NCI-H524 (cell line): ENCODE data around the gene CARNS1.
A peak's percentile ranks its signal among the peaks of the same experiment; 100 is the strongest.

Experiments used
- DNase-seq, 2 experiments: peaks; one replicate each; lab custom pipeline; 2025; lab: John Stamatoyannopoulos, UW

CARNS1 gene

DNA sequence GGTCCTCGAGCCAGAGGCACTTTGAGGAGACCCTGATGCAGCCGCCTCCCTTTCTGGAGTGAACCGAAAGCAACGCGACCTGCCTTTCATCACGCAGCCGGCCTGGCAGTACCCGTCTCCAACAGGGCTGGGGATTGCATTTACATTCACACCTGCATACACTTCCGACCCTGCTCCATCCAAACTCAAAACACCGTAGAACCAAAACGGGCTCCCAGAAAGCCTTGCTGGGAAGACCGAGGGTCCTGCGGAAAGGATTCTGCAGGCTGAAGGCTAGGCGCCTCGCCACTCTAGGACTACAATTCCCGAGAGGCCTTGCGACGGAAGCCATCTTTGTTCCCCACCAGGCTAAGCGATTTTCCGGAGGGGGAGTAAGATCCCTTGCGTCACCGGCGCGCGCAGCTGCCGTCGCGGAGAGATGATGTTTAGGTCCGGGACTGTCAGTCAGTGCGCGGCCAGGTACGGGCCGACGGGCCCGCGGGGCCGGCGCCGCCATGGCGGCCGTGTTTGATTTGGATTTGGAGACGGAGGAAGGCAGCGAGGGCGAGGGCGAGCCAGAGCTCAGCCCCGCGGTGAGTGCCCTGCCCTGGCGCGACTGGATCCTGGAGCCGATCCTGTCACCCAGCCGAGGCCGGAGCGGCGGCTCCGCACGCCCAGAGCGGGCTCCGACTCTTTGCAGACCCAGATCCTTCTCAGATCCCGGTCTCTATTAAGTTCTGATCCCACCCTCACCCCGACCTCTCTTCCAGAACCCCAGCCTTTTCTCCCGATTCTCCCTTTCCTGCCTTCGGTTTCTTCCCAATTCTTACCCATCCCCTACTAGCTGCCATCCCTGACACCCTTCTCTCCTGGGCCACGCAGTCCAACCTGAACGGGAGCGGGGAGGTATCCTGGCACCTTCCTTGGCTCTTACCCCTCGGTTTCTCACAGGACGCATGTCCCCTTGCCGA lies 12.8 kb downstream of the CARNS1 start, which contains the start of gene RPS6KB2:
Gene RPS6KB2, plus strand, starts transcription at position 443 of the 950 bp plus-strand sequence. Its CDS starts 52 bp downstream, at position 495.
- peak; percentile 90 to 97 for DNase-seq

DNA sequence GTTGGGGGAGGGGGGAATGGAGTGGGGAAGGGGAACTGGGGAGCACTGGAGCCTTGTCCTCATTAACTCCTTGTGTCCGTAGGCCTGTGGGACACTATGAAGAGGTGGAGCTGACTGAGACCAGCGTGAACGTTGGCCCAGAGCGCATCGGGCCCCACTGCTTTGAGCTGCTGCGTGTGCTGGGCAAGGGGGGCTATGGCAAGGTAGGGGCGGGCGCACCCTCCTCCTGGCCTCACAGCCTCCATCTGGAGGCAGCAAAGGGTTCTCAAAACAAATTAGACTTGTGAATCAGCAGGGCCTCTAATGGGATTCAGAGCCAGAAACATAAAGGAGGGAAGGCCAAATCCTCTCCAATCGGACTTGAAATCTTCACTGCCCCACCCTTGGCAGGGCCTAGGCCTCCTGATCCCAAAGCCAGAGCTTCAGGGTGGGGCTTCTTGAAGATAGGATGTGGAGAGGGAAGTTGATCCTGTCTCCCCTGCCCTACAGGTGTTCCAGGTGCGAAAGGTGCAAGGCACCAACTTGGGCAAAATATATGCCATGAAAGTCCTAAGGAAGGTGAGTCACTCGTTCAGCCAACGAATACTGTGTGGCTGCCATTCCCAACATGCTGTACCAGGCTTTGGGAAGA lies 13.7 kb downstream of the CARNS1 start:
- DNase-seq = no peak

DNA sequence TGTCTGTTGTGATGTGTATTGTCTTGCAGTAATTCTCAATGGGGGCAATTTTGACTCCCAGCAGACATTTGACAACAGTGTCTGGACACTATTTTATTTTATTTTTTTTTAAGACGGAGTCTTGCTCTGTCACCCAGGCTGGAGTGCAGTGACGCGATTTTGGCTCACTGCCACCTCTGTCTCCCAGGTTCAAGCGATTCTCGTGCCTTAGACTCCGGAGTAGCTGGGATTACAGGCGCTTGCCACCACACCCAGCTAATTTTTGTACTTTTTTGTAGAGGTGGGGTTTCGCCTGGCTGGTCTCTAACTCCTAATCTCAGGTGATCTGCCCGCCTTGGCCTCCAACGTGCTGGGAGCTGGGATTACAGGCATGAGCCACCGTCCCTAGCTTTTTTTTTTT lies 14.2 kb downstream of the CARNS1 start:
- DNase-seq = no peak

DNA sequence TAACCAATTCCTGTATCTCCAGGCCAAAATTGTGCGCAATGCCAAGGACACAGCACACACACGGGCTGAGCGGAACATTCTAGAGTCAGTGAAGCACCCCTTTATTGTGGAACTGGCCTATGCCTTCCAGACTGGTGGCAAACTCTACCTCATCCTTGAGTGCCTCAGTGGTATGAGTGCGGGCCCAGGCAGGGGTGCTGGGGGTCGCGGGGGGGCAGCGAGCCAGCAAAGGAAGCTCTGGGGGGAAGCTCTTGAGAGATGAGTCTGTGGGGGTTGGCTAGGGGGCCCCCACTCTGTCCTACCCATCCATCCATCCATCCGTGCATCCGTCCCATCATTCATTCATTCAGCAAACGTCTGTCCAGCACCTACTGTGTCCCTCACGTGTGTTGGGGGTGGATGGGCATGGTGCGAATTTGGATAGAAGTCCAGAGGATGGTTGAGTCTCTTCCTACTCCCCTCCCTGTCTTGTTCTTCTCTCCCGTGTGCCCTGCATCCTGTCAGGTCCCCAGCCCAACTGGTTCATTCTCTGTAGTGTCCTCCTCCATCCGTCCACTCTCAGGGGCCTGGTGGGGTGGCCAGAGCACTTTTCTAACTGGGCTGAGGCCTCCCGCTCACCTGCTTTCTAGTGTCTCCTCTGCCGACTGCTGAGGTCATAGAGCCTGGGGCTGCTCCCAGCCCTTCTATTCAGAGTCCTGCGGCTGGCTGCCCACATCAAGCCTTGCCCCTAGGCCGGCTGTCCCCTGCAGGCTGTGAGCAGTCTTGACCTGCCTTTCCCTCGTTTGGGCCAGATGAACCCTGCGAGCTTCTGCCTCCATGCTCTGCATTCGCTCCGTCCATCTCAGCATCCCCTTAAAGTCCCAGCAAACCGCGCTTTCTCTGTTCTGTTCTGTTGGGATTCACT lies 16.1 kb downstream of the CARNS1 start:
- DNase-seq = no peak

DNA sequence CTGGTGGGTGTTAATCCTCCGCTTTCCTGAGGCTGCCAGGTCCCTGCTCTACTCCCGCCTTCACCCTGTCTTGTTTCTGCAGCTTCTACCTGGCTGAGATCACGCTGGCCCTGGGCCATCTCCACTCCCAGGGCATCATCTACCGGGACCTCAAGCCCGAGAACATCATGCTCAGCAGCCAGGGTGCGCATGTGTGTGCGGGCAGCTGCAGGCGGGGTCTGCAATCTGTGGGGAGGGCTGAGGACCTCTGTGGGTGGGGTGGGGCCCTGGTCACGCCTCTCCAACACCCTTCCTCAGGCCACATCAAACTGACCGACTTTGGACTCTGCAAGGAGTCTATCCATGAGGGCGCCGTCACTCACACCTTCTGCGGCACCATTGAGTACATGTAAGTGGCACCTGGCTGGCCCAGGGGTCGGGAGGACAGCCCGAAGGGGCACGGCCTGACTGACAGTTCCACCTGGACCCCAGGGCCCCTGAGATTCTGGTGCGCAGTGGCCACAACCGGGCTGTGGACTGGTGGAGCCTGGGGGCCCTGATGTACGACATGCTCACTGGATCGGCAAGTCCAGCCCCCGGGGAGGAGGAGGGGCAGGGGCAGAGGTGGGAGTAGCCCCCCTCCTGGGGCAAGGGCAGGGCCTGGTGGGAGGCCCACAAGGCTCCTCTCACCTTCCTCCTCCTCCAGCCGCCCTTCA lies 17.3 kb downstream of the CARNS1 start:
- no peak for DNase-seq

DNA sequence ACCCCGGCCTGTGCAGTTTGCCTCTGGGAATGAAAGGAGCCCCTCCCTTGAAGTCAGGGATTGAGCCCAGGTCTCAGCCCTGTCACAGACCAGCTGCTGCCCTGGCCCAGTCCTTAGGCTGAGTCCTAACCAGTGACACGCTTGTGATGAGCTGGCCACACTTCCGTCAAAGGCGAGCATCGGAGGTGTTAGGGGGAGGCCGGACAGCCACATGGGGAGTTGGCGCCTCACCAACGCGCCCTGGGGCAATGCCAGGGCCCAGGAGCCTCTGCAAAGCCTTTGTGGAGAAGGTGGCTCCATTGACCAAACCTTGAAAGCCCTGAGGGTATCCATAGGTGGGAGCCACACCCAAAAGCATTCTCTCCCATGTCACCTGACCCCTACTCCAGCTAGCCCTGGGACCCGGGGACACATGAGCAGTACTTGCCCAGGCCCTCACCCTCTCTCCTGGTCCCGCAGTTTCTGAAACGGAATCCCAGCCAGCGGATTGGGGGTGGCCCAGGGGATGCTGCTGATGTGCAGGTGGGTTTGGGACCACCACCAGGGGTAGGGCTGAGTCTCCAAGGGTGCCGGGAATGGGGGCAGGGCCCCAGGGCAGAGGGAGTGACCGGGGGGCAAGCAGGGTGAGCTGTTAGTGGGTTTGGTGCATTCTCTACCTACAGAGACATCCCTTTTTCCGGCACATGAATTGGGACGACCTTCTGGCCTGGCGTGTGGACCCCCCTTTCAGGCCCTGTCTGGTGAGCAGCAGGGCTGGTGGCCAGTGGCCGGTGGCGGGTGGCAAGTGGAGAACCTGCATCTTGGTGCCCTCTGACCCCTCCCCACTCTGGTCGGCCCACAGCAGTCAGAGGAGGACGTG lies 18.3 kb downstream of the CARNS1 start:
- DNase-seq = no peak

DNA sequence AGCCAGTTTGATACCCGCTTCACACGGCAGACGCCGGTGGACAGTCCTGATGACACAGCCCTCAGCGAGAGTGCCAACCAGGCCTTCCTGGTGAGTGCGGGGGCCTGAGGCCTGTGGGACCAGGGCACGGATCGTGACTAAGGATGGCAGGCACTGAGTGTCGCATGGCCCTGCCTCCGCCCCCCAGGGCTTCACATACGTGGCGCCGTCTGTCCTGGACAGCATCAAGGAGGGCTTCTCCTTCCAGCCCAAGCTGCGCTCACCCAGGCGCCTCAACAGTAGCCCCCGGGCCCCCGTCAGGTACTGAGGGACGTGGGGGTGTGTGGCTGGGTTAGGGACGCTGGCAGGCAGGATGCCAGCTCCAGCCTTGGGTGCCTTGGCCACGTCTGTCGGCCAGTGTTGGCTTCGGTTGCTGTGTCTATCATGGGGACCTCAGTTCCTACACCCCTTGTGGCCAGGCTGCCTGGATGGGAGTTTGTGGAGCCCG lies 19.0 kb downstream of the CARNS1 start:
- no peak for DNase-seq

DNA sequence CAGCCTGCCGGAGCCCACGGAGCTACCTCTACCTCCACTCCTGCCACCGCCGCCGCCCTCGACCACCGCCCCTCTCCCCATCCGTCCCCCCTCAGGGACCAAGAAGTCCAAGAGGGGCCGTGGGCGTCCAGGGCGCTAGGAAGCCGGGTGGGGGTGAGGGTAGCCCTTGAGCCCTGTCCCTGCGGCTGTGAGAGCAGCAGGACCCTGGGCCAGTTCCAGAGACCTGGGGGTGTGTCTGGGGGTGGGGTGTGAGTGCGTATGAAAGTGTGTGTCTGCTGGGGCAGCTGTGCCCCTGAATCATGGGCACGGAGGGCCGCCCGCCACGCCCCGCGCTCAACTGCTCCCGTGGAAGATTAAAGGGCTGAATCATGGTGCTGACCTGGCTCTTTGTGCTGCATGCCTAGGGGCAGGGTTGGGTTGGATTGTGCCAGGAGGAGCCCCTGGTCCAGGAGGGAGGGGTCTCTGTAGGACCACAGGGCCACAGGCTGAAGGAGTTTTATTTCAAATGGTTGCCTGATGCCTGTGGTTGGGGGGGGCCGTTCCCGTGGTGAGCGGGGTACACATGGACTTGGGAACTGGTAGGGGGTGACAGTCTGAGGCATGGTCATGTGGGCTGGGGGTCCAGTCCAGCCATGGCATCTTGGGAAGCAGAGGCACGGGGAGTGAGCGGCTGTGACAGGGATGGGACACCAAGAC lies 19.7 kb downstream of the CARNS1 start:
- no peak for DNase-seq

DNA sequence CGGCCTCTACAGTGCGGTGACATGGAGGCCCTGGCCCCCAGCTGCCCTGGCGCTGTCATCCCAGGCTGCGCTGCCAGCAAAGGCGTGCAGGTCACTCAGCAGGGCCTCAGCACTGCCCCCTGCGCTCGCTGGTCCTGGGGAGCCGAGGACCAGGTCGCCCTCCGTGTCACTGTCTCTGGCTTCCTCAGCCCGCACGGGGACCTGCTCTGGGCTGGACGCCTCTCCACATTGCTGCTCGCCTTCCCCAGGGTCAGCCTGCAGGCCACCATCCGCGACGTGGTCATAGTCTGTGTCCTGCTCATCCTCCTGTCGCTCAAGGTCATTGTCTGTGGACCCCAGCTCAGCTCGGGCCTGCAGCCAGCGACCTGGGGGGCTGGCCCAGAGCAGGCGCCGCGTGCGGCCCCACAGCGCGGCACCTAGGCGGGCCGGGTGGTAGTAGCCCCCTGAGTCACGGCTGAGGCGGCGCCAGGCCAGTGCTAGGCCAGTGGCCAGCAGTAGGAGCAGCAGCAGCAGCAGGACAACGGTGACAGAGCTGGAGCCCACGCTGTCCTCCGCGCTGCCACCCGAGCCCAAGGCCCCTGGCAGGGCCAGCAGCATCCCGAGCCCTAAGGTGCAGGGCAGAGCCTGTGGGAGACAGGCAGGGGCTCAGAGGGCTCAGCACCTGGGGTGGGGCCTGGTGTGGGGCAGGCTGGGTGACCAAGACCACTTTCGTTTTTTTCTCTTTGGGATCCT lies 20.4 kb downstream of the CARNS1 start:
- no peak for DNase-seq

DNA sequence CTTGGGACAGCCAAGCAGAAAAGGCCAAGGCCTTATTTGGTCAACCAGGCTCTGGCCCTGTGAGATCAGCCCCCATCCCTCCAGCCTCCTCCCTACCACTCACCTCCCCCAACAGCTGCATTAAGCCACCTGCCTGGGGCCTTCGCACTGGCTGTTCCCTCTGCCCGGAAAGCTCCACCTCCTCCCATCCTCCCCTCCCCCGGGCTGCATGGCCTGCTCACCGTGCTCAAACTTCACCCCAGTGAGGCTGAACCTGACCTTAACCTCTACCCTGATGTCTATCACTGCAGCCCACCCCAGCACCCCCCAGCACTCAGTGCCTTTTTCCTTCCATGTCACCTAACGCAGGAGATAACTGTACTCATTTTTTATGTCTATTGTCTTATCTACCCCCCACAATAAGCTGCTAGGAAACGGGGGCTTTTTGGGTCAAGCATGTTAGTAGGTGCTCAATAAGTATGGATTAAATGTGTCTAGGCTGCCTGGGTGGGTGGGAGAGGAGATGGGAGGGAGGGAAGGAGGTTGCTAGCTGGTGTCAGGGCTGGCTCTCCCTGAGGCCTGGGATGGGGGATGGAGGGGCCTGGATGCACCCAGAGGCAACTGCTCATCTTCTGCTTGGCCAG lies 21.1 kb downstream of the CARNS1 start:
- no peak for DNase-seq

DNA sequence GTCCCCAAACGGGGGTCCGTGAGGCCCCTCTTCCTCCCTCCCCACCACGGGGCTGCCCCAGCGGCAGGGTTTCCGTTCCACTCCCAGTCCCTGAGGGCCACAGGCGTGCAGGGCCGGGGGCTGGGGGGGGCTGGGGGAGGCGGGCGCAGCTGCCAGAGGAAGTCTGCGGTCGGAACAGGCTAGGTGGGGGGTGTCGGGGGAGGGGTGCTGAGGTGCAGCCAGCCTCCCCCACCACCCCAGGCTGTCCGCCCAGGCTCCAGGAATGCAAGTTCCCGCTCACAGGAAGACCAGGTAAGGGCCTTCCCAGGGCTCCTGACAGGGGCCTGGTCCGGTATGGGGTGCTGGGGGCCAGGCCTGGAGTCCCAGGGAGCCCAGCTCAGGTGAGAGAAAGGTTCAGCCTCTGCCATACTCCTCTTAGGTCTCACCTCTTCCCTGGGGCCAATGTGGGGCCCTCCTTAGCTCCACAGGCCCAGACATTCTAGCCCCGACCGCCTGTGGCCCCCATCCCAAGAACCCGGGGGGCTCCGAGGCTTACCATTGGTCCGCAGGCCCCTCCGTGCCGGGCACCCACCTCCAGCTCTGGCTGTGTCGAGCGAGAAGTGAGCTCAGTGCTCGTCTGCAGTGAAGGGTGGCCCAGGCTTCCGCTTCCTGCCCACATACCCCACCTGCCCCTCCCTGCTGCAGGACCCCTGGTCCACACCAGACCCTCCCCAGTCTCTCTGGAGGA lies 21.8 kb downstream of the CARNS1 start, which contains the start of gene PTPRCAP:
Gene PTPRCAP, minus strand, starts transcription at position 601 of the 727 bp plus-strand sequence. Its CDS starts 63 bp downstream, at position 538.
- no peak for DNase-seq

DNA sequence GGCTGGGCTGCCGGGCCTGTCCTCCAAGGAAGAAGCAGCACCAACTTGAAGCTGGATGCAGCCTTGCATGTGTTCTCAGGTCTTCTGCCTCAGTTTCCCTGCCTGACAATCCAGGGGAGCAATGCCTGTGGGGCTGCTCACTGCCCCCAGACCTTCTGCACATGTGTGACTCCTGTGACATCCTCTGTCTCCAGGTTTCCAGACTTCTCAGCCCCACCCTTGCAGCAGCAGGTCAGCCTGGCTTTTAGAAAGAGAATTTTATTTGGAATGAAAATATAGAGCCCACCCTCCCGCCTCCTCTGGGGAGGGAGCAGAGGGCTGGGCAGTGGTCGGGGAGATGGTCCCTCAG lies 22.3 kb downstream of the CARNS1 start:
- DNase-seq = no peak

DNA sequence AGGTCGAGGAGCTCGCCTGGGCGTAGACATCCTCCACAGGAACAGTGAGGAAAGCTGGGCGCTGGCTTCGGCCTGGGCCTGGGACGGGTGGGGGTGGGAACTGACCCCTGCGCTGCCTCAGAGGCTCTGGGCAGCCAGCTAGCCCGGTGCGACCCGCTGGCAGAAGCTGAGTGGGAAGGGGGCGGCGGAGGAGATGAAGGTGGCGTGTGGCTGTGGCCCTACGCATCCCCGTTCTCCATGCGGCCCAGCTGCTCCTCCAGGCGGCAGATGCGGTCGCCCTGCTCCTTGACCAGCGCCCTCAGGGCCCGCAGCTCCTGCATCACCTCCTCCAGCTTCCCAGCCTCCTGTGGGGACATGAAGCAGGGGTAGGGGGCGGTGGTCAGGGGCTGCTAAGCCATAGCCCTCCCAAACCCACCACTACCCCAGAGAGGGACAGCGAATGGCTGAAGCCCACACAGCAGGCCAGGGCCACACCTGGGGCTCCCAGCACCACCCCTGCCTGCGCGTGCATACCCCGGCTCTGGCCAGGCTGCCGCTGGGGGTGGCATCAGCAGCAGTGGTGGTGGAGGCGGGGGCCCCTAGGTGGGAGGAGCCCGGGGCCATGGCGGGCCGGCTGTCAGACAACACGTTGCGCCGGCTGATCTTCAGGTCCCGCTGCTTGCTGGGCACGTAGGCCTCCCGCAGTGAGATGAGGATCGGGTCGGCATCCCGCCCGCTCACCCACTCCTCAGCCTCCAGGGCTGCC lies 22.9 kb downstream of the CARNS1 start:
- no peak for DNase-seq

DNA sequence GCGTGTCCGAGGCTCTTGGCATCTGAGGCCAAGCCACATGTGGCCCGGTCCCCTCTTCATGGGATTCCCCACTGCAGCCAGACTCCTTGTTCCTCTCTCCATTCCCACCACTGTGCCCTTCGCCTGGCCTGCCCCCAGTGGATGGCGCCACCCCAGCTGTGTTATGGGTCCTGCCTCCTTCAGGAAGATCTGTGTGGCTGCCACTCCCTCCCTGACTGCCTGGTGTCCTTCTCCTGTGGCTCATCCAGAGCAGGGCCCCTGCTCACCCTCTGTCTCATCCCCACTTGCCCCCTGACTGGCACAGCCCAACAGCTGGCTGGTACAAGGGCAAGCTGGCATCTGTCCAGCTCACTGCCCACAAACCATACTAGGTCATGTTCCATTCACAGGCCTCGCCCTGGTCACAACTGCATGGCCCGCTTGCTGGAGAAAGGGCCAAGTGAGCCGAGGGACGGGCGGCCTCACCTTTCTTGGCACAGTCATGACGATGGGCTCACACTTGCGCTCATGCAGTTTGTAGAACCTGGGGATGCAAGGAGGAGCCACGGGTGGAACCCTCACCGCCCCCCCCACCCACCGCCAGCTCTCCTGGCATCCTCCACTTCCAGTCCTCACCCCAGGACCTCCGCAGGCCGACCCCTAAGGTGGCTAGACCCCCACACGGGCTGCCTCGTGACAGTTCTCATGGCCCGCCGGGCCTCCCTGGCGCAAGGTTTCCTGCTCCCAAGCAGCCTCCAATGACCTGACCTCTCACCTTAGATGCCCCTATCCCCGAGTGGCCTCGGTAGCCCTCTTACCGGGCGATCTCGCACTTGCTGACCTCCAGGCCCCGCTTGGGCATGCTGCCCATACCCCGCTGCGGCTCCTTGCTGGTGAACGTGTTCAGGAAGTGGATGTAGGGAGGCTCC lies 24.1 kb downstream of the CARNS1 start:
- peak in 1 of 2 experiments; percentile 20 for DNase-seq

DNA sequence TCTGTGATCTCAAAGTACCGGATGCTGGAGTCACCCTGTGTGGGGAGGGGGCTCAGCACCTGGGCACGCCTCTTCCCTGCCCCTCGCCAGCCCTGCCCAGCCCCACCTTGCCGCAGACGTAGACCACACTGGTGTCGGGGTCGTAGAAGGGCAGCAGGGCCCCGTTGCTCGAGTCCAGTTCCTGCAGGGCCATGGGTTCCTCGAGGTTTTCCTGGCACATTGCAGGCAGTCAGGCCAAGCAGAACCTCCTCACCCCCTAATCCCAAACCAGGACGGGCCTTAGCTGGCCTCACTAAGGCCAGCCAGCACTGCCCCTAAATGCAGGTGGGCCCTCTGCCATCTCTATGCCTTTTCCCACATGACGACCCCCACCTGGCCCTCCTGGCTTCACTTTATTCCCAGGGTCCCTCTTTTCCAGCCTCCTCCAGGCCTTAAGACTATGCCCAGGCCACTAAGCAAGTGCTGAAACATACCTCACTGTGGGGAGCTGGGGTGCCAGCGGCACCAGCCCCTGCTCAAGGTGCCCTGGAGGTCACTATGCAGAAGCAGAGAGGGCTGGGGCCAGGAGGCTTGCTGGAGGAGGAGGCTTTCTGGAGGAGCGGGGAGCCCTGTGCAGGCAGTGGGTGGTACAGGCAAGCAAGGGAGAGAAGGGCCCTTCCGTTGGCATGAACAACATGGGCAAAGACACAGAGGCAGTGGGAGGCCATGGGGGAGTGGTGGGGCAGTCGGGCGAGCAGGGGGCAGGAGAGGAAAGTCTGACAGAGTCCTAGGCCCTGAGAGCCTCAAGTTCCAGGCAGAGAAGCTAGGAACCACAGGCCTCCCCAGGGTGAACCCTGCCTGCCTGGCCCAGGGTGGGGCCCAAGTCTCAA lies 25.0 kb downstream of the CARNS1 start:
- no peak for DNase-seq
